H1 (cell line): Measurements from ENCODE around the gene KIF1C. TPM values are rescaled to one million over a fixed set of nuclear protein-coding genes. Genes with fewer than 3 reads are reported as not detected.

Experiments used
- CTCF ChIA-PET: fragments of 300-600 bp; sonication (Branson Sonifier 250); formaldehyde crosslinking; loops from one replicate; lab custom pipeline; 2021; ENCODE audit not compliant: partially characterized antibody; lab: Charles Lee
- POLR2A ChIA-PET: fragments of 300-600 bp; sonication (Branson Sonifier 250); formaldehyde crosslinking; loops from one replicate; lab custom pipeline; 2021; ENCODE audit warnings: inconsistent platforms; ENCODE audit not compliant: partially characterized antibody; lab: Charles Lee
- DNase-seq, 2 experiments: peaks; one replicate each; pipeline versions ENCODE4 v3.0.0 to v3.0.0-alpha.2; 2010 to 2022; ENCODE audit warnings: low spot score in 2 of 2, low read depth in 1 of 2, mixed read lengths in 1 of 2
- FAIRE-seq: peaks from 2 replicates; lab custom pipeline; 2011; peaks lifted over from hg19 to GRCh38; lab: Jason Lieb, UNC
- H2AFZ ChIP-seq: 2 replicates; pipeline ENCODE4 v1.8.1; 2012; ENCODE audit warnings: low read length, inconsistent platforms
- H2AK5ac ChIP-seq: 2 replicates; pipeline ENCODE4 v1.6.1; 2013; ENCODE audit warnings: low read depth, low read length
- H2BK120ac ChIP-seq: replicated peaks from 2 replicates; pipeline ENCODE3; 2013; ENCODE audit warnings: low read depth, low read length, inconsistent platforms
- H2BK12ac ChIP-seq: 2 replicates; pipeline ENCODE4 v1.6.1; 2013; ENCODE audit warnings: low read depth, low read length
- H2BK15ac ChIP-seq: 2 replicates; pipeline ENCODE4 v1.6.1; 2013; ENCODE audit warnings: low read length
- H2BK20ac ChIP-seq: 2 replicates; pipeline ENCODE4 v1.6.1; 2013; ENCODE audit warnings: low read length
- H2BK5ac ChIP-seq: 2 replicates; pipeline ENCODE4 v1.6.1; 2013; ENCODE audit warnings: low read depth, low read length
- H3K14ac ChIP-seq: 2 replicates; pipeline ENCODE4 v1.6.1; 2013; ENCODE audit warnings: inconsistent platforms; ENCODE audit not compliant: insufficient read length
- H3K18ac ChIP-seq: 2 replicates; pipeline ENCODE4 v1.6.1; 2013; ENCODE audit warnings: low read length; ENCODE audit errors: extremely low read depth
- H3K23ac ChIP-seq: 2 replicates; pipeline ENCODE4 v1.6.1; 2013; ENCODE audit warnings: inconsistent platforms; ENCODE audit not compliant: insufficient read length
- H3K23me2 ChIP-seq: 2 replicates; pipeline ENCODE4 v1.6.1; 2013; ENCODE audit warnings: low read depth, low read length
- H3K27ac ChIP-seq: 2 replicates; pipeline ENCODE4 v1.6.1; 2011; ENCODE audit warnings: low read depth, low read length, inconsistent platforms
- H3K27me3 ChIP-seq, 4 experiments: replicated peaks in 1 of 4; 1 replicate in 1 of 4; 2 replicates in 3 of 4; pipeline versions ENCODE4 v1.6.1 to v1.8.1; 2011 to 2013; ENCODE audit warnings: low read length in 3 of 4, mild to moderate bottlenecking in 3 of 4, inconsistent platforms in 2 of 4, mixed read lengths in 2 of 4, moderate library complexity in 1 of 4; ENCODE audit not compliant: control insufficient read depth in 3 of 4, insufficient read depth in 3 of 4; ENCODE audit errors: extremely low read depth in 1 of 4
- H3K36me3 ChIP-seq, 4 experiments: 2 replicates each; pipeline versions ENCODE4 v1.6.1 to v1.8.1; 2011 to 2013; ENCODE audit warnings: mild to moderate bottlenecking in 4 of 4, low read length in 3 of 4, moderate library complexity in 2 of 4, control low read depth in 1 of 4, inconsistent platforms in 1 of 4; ENCODE audit not compliant: insufficient read depth in 4 of 4, control insufficient read depth in 2 of 4
- H3K4ac ChIP-seq: replicated peaks from 2 replicates; pipeline ENCODE3; 2013; ENCODE audit warnings: low read length, low read depth, mixed read lengths, inconsistent platforms; ENCODE audit not compliant: insufficient read length
- H3K4me1 ChIP-seq, 4 experiments: replicated peaks in 1 of 4; 1 replicate in 1 of 4; 2 replicates in 3 of 4; pipeline versions ENCODE4 v1.6.1 to v1.8.1; 2011 to 2013; ENCODE audit warnings: low read length in 3 of 4, inconsistent platforms in 2 of 4, mixed read lengths in 1 of 4; ENCODE audit not compliant: insufficient read depth in 4 of 4, control insufficient read depth in 3 of 4
- H3K4me2 ChIP-seq, 2 experiments: 2 replicates each; pipeline versions ENCODE4 v1.6.1 to v1.8.1; 2011 to 2013; ENCODE audit warnings: low read depth in 2 of 2, low read length in 2 of 2, control low read depth in 1 of 2, inconsistent platforms in 1 of 2, mild to moderate bottlenecking in 1 of 2; ENCODE audit not compliant: insufficient read depth in 1 of 2
- H3K4me3 ChIP-seq, 4 experiments: fragments of 200-600, 300-600 bp in 1 of 4; sonication (generic), shearing (Covaris generic), sonication (Bioruptor Twin) in 1 of 4; 2 replicates each; pipeline versions ENCODE4 v1.5.1 to v1.8.1; 2011 to 2016; ENCODE audit warnings: low read length in 4 of 4, low read depth in 3 of 4, control low read depth in 2 of 4, inconsistent platforms in 2 of 4, mild to moderate bottlenecking in 2 of 4, mixed read lengths in 1 of 4, moderate library complexity in 1 of 4; ENCODE audit not compliant: insufficient read depth in 2 of 4; ENCODE audit errors: extremely low read depth in 1 of 4
- H3K56ac ChIP-seq: replicated peaks from 2 replicates; pipeline ENCODE3; 2013; ENCODE audit warnings: low read depth, mild to moderate bottlenecking, mixed read lengths, low read length, inconsistent platforms; ENCODE audit not compliant: insufficient read length
- H3K79me1 ChIP-seq: 2 replicates; pipeline ENCODE4 v1.6.1; 2013; ENCODE audit warnings: low read depth, low read length, control low read depth
- H3K79me2 ChIP-seq, 2 experiments: 2 replicates each; pipeline versions ENCODE4 v1.6.1 to v1.8.1; 2012 to 2013; ENCODE audit warnings: low read length in 2 of 2, mild to moderate bottlenecking in 2 of 2, inconsistent platforms in 1 of 2; ENCODE audit not compliant: insufficient read depth in 2 of 2, control insufficient read depth in 1 of 2
- H3K9ac ChIP-seq, 4 experiments: replicated peaks in 1 of 4; 1 replicate in 1 of 4; 2 replicates in 3 of 4; pipeline versions ENCODE4 v1.6.1 to v1.8.1; 2011 to 2013; ENCODE audit warnings: low read depth in 3 of 4, low read length in 3 of 4, control low read depth in 2 of 4, mild to moderate bottlenecking in 2 of 4, moderate library complexity in 2 of 4, inconsistent platforms in 1 of 4; ENCODE audit errors: extremely low read depth in 1 of 4
- H3K9me3 ChIP-seq, 2 experiments: 2 replicates each; pipeline versions ENCODE4 v1.6.1 to v1.8.1; 2012 to 2013; ENCODE audit warnings: mild to moderate bottlenecking in 2 of 2, moderate library complexity in 2 of 2, control low read depth in 1 of 2, inconsistent platforms in 1 of 2, low read depth in 1 of 2, low read length in 1 of 2, mixed read lengths in 1 of 2; ENCODE audit not compliant: insufficient read depth in 2 of 2
- H4K20me1 ChIP-seq, 2 experiments: replicated peaks in 1 of 2; 2 replicates each; pipeline versions ENCODE3 to v1.8.1; 2011 to 2013; ENCODE audit warnings: inconsistent platforms in 2 of 2, low read length in 2 of 2, mild to moderate bottlenecking in 1 of 2; ENCODE audit not compliant: insufficient read depth in 2 of 2, control insufficient read depth in 1 of 2
- H4K5ac ChIP-seq: 2 replicates; pipeline ENCODE4 v1.6.1; 2013; ENCODE audit warnings: low read length, low read depth, mixed read lengths, inconsistent platforms; ENCODE audit not compliant: insufficient read length
- H4K8ac ChIP-seq: 2 replicates; pipeline ENCODE4 v1.8.0; 2013; ENCODE audit warnings: mild to moderate bottlenecking, moderate library complexity, low read length, inconsistent platforms; ENCODE audit not compliant: insufficient read depth; ENCODE audit errors: extremely low read depth
- H4K91ac ChIP-seq: replicated peaks from 2 replicates; pipeline ENCODE3; 2013; ENCODE audit warnings: low read length, mixed read lengths, inconsistent platforms; ENCODE audit not compliant: insufficient read length
- BACH1 ChIP-seq: IDR thresholded peaks from 2 replicates; pipeline ENCODE4 v1.6.1; 2012; ENCODE audit warnings: low read length, improper control_type of control experiment
- BRCA1 ChIP-seq: IDR thresholded peaks from 2 replicates; pipeline ENCODE4 v1.6.1; 2012; ENCODE audit warnings: low read depth, low read length, improper control_type of control experiment
- CBX8 ChIP-seq: fragments of 300-800, 300-1000 bp; sonication (generic); IDR thresholded peaks from 2 replicates; pipeline ENCODE4 v1.7.1; 2016; ENCODE audit warnings: low read depth, low read length, borderline replicate concordance
- CHD1 ChIP-seq: IDR thresholded peaks from 2 replicates; pipeline ENCODE4 v1.6.1; 2012; ENCODE audit warnings: low read depth, low read length, improper control_type of control experiment
- CHD2 ChIP-seq: IDR thresholded peaks from 2 replicates; pipeline ENCODE4 v1.6.1; 2012; ENCODE audit warnings: low read length, improper control_type of control experiment
- CREB1 ChIP-seq: IDR thresholded peaks from 2 replicates; pipeline ENCODE4 v1.6.1; 2012; ENCODE audit warnings: inconsistent platforms
- CTBP2 ChIP-seq: IDR thresholded peaks from 2 replicates; pipeline ENCODE4 v1.7.0; 2011; ENCODE audit warnings: borderline replicate concordance, mild to moderate bottlenecking, moderate library complexity, mixed read lengths, low read length; ENCODE audit not compliant: insufficient read depth, insufficient read length
- EGR1 ChIP-seq: IDR thresholded peaks from 2 replicates; pipeline ENCODE4 v1.6.1; 2011; ENCODE audit warnings: low read depth, low read length, borderline replicate concordance
- JUN ChIP-seq: IDR thresholded peaks from 2 replicates; pipeline ENCODE4 v1.6.1; 2011; ENCODE audit warnings: low read depth, mild to moderate bottlenecking, improper control_type of control experiment, low read length
- PHF8 ChIP-seq: fragments of 200-600 bp; sonication (generic); conservative IDR thresholded peaks from 2 replicates; pipeline ENCODE4 v1.7.1; 2012; ENCODE audit warnings: low read depth, mild to moderate bottlenecking, inconsistent platforms, low read length, moderate library complexity
- POU5F1 ChIP-seq: IDR thresholded peaks from 2 replicates; pipeline ENCODE4 v1.6.1; 2011; ENCODE audit warnings: low read depth, mild to moderate bottlenecking, low read length, moderate library complexity
- TAF1 ChIP-seq: IDR thresholded peaks from 2 replicates; pipeline ENCODE4 v1.6.1; 2011; ENCODE audit warnings: mild to moderate bottlenecking, low read depth, low read length
- TCF12 ChIP-seq: IDR thresholded peaks from 2 replicates; pipeline ENCODE4 v1.6.1; 2011; ENCODE audit warnings: low read depth, mild to moderate bottlenecking, low read length
- WGBS, 2 experiments: shearing (Covaris generic) in 1 of 2; methylation state at CpG; one replicate each; pipeline versions ENCODE4 v1.1.6 to v1.1.7; 2013 to 2015; ENCODE audit warnings: low lambda C conversion rate in 2 of 2, mixed read lengths in 2 of 2, inconsistent platforms in 1 of 2, low coverage in 1 of 2, missing lambda C conversion rate in 1 of 2; ENCODE audit not compliant: insufficient replicate concordance in 2 of 2, insufficient coverage in 1 of 2, insufficient read length in 1 of 2; ENCODE audit errors: extremely low coverage in 1 of 2, missing lambda C conversion rate in 1 of 2; 5-methylcytosine and 5-hydroxymethylcytosine counted together
- polyA plus RNA-seq, 7 experiments: library from polyadenylated mRNA; depleted of rRNA in 3 of 7; stranded (reverse) in 5 of 7; unstranded in 2 of 7; fragments of >200 nt in 5 of 7; fragments of 200-250 nt in 2 of 7; gene quantifications; 1 replicate in 5 of 7; 2 replicates in 1 of 7; 4 replicates in 1 of 7; pipeline versions ENCODE4 v1.2.1 to v1.2.3, GENCODE V29; 2011 to 2013; ENCODE audit warnings: missing spikeins in 2 of 7, mixed read lengths in 2 of 7
- total RNA-seq: library from RNA; stranded (reverse); fragmentation: NEBNext Ultra II Directional; extraction: Animal tissue kit (Norgen Biotek cat#: 25700); gene quantifications from 2 replicates; pipeline ENCODE4 v1.2.1, GENCODE V29; 2021
- TF ChIP-seq, protein P1 (sequence below): IDR thresholded peaks from 2 replicates; pipeline ENCODE4 v1.6.1; 2011; ENCODE audit warnings: low read length, improper control_type of control experiment
- TF ChIP-seq, protein P2 (sequence below): IDR thresholded peaks from 2 replicates; pipeline ENCODE4 v1.6.1; 2012; ENCODE audit warnings: inconsistent platforms

The KIF1C gene
- total and polyA plus RNA-seq, 2 of the 8 experiments (the other 6 are each of a cell fraction or from before 2014, with no cell fraction given): 14.3 to 114 TPM

DNA sequence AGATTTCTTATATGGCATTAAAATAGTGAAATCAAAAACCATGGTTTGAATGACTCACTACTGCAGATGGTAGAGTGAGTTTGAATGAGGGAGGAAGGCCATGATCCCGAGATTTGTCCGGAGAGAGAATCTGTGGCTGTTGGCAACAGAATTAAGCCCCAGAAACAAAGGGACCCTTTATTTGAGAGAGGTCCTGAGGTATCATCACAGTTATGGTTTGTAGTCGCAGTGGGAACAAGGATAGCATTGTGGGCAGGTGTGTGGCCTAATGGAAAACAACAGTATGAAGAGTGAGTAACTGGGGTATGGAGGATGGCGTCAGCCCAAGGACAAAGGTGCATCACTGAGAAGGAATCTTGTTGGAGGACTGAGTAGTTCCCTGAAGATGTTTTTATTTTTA, 72.0 kb downstream of the KIF1C start:
- DNase-seq (no peak), FAIRE-seq (no peak)
- H2BK20ac ChIP-seq: no peak overlapping the region
- no peak overlapping the region for H3K9ac ChIP-seq
- H2AK5ac ChIP-seq: no peak overlapping the region
- H3K23ac ChIP-seq: no peak overlapping the region
- H3K18ac ChIP-seq: no peak overlapping the region
- WGBS, 2 experiments: 91% methylated on average over 4 of the region's 4 CpGs; no CpG with 5 or more reads in 1 of the 2 experiments
- H4K5ac ChIP-seq: no peak overlapping the region
- H2AFZ ChIP-seq: no peak overlapping the region
- H3K79me1 ChIP-seq: no peaks in the 10 kb centered on the region
- H2BK12ac ChIP-seq: no peak overlapping the region
- H3K4me2 ChIP-seq: no peak overlapping the region
- H3K56ac ChIP-seq: no peak overlapping the region
- no peak overlapping the region for H3K4me3 ChIP-seq
- H2BK15ac ChIP-seq: no peak overlapping the region
- H4K8ac ChIP-seq: no peak overlapping the region
- no peak overlapping the region for H3K27ac ChIP-seq
- CTCF ChIA-PET: interaction anchor here (1.4 kb wide), 1 partner anchor 38 kb away, joined by 3 read pairs; no protein-coding TSS in a partner anchor
- POLR2A ChIA-PET: no interaction called here
- H4K91ac ChIP-seq: no peak overlapping the region
- H3K27me3 ChIP-seq: no peaks in the 10 kb centered on the region; a peak in 1 of 7 replicates
- no peaks in the 10 kb centered on the region for H3K9me3 ChIP-seq
- no peak overlapping the region for H2BK120ac ChIP-seq
- no peak overlapping the region for H3K14ac ChIP-seq
- H3K36me3 ChIP-seq: no peaks in the 10 kb centered on the region
- no peaks in the 10 kb centered on the region for H3K4me1 ChIP-seq
- H4K20me1 ChIP-seq: no peaks in the 10 kb centered on the region
- H3K79me2 ChIP-seq: no peaks in the 10 kb centered on the region
- H3K4ac ChIP-seq: no peak overlapping the region
- no peaks in the 10 kb centered on the region for H3K23me2 ChIP-seq
- no peak overlapping the region for H2BK5ac ChIP-seq
- TF ChIP-seq CHD1 (no peak), BACH1 (no peak), CTBP2 (no peak), CHD2 (no peak), CBX8 (no peak), PHF8 (no peak), BRCA1 (no peak), POU5F1 (no peak), EGR1 (no peak), TAF1 (no peak), JUN (no peak), CREB1 (no peak), TCF12 (no peak)
- TF ChIP-seq, protein P1, sequence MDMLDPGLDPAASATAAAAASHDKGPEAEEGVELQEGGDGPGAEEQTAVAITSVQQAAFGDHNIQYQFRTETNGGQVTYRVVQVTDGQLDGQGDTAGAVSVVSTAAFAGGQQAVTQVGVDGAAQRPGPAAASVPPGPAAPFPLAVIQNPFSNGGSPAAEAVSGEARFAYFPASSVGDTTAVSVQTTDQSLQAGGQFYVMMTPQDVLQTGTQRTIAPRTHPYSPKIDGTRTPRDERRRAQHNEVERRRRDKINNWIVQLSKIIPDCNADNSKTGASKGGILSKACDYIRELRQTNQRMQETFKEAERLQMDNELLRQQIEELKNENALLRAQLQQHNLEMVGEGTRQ: no peak
- TF ChIP-seq, protein P2, sequence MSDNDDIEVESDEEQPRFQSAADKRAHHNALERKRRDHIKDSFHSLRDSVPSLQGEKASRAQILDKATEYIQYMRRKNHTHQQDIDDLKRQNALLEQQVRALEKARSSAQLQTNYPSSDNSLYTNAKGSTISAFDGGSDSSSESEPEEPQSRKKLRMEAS: no peak
